Mucosa of stomach (tissue), 1 donor: ENCODE results near the gene CCIN.
A peak's percentile ranks its signal among the peaks of the same experiment; 100 is the strongest.

Experiments used
- H3K27me3 ChIP-seq: one replicate; pipeline ENCODE4 v1.7.0; 2013; ENCODE audit warnings: mild to moderate bottlenecking, low read length; ENCODE audit not compliant: control insufficient read depth, insufficient read depth
- H3K36me3 ChIP-seq: one replicate; pipeline ENCODE4 v1.7.0; 2013; ENCODE audit warnings: low read length; ENCODE audit not compliant: control insufficient read depth, insufficient read depth
- H3K4me1 ChIP-seq: one replicate; pipeline ENCODE4 v1.7.0; 2013; ENCODE audit warnings: mild to moderate bottlenecking, low read length; ENCODE audit not compliant: control insufficient read depth, insufficient read depth
- H3K4me3 ChIP-seq: one replicate; pipeline ENCODE4 v1.7.0; 2013; ENCODE audit warnings: low read length
- H3K9ac ChIP-seq: one replicate; pipeline ENCODE4 v1.7.0; 2013; ENCODE audit warnings: mild to moderate bottlenecking, low read length, moderate library complexity
- H3K9me3 ChIP-seq: one replicate; pipeline ENCODE4 v1.7.0; 2013; ENCODE audit warnings: mild to moderate bottlenecking, low read length, moderate library complexity; ENCODE audit not compliant: control insufficient read depth
- donor health status: Pancreatic carcinoma.

Gene CCIN

DNA sequence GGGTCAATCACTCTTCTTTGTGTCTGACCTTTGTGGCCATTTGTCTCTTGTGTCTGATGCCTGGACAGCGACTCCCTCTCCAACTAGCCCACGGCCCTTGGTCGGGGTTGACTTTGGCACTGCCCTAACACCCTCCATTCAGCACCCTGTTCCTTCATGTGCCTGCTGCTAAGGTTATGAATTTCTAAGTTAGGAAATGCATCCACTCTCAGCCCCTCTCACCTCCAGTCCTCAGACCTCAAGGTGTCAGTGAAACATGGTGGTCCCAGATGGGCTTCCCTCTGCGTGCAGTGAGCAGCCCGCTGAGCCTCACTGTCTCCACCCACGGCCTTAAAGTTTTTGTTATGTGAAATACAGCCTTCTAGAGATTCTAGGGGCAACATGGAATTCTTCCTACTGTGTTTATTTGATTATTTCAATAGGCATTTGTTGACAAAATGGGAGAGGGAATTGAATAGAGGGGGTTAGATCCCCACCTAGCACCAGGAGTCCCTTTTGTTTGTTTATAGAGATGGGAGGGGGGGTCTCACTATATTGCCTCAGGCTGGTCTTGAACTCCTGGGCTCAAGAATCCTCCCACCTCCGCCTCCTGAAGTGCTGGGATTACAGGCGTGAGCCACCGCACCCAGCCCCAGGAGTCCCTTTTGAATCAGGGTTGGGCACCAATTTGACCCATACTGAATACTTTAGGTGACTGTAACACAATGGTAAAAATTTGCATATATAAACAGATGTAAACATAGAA, 34.3 kb upstream of the CCIN start:
- H3K9me3 ChIP-seq, result no peaks in the 10 kb centered on the region
- H3K4me1 ChIP-seq, result peaks cover 35% of the 10 kb centered on the region
- no peak overlapping the region for H3K9ac ChIP-seq
- peaks cover 21% of the 10 kb centered on the region for H3K27me3 ChIP-seq
- no peaks in the 10 kb centered on the region for H3K36me3 ChIP-seq
- H3K4me3 ChIP-seq, result no peak overlapping the region

DNA sequence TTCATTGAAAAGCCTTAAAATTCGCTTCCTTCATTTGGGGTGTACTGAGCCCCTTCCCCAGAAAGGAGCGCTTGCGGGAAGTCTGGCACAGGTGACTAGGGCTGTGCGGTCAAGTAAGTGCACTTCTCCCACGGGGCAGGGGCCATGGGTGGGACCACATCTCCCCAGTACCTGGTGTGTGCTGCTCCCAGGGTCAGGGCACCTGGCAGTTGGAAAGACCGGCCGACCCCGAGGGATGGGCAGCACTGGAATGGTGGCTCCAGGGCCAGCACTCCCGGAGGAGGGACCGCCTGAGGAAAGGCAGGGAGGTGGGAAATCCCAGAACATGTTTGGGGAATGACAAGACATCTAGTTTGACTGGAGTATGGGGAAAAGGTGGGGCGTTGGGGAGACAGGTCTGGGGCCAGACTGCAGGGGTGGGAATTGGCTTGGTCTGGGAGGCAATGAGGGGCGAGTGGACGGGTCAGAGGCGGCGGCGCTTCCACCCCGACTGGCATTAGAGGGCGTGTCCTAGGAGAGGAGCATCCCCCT, 33.4 kb upstream of the CCIN start:
- peak overlapping the region; percentile 75 for H3K9ac ChIP-seq
- no peaks in the 10 kb centered on the region for H3K36me3 ChIP-seq
- peaks cover 21% of the 10 kb centered on the region for H3K27me3 ChIP-seq
- no peaks in the 10 kb centered on the region for H3K9me3 ChIP-seq
- H3K4me1 ChIP-seq, result peaks cover 44% of the 10 kb centered on the region
- no peak overlapping the region for H3K4me3 ChIP-seq

DNA sequence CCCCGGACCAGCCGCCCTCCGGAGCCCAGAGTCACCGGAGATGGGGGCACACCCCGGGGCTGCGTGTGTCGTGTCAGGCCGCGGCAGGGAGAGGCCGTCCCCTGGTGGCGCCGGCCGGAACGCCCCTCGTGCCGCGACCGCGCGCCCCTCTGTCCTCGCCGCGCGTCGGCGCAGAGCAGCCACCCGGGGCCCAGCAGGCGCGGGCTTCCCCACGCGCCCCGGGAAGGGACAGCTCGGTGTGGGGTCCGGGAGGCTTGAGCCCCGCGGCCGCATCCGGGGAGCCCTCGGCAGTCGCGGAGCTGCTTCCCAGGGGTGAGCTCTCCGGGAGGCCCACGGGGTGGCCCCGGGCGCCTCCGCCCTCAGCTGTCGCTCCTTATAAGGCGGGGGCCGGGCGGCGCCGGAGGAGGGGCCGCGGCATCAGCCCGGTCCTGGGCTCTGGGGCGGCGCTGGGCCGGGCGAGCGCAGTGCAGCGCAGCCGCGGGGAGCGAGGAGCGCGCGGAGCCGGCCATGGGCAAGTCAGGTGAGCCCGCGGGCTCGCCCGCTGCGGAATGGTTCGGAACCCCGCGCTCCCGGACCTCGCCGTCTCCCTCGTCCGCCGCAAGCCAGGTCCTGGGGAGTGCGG, 32.8 kb upstream of the CCIN start, which contains the start of gene GLIPR2:
GLIPR2 (plus strand) TSS at position 462 of the 622 bp plus-strand sequence; CDS start at position 508, 46 bp downstream.
- no peaks in the 10 kb centered on the region for H3K36me3 ChIP-seq
- peaks cover 21% of the 10 kb centered on the region for H3K27me3 ChIP-seq
- H3K9ac ChIP-seq, result peak within 1 kb of the TSS; percentile 75
- no peaks in the 10 kb centered on the region for H3K9me3 ChIP-seq
- H3K4me1 ChIP-seq, result peaks cover 49% of the 10 kb centered on the region
- H3K4me3 ChIP-seq, result peak within 1 kb of the TSS; percentile 73

GRCh38 chr9:36136894-36137391, 32.2 kb upstream of the CCIN start:
- H3K36me3 ChIP-seq, result no peaks in the 10 kb centered on the region
- peaks cover 53% of the 10 kb centered on the region for H3K4me1 ChIP-seq
- H3K9ac ChIP-seq, result peak overlapping the region; percentile 75
- no peaks in the 10 kb centered on the region for H3K9me3 ChIP-seq
- peaks cover 21% of the 10 kb centered on the region for H3K27me3 ChIP-seq
- peak overlapping the region; percentile 73 for H3K4me3 ChIP-seq

DNA sequence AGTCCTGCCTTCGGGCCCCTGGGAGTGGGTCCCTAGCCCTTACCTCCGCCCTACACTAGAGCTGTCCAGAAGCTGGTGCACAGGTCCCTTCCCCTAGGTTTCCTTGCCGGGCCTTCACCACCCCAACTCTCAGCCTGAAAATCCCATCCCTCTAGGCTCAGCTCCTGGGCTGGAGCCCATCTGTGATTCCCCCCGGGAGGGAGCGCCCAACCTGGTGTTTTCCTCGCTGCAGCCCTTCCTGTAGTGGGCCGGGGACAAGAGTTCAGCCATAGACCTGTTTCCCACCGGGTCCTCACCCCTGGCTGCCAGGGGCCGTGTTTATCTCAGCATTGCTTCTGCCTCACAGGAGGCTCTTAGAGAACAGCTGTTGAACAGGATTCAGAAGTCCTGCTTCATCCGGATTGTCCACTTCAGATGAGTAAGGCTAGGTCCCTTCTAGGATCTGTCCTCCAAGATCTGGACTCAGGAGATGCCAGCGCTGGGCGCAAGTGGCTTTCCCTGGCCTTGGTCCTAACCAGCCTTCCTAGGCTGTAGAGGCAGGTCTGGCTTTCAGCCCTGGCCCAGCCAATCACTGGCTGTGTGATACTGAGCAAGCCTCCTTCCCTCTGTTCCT, 31.7 kb upstream of the CCIN start:
- Histone ChIP-seq H3K9ac (peak overlapping the region; percentile 75), H3K27me3 (peaks cover 21% of the 10 kb centered on the region), H3K36me3 (no peaks in the 10 kb centered on the region), H3K4me1 (peaks cover 59% of the 10 kb centered on the region), H3K9me3 (no peaks in the 10 kb centered on the region), H3K4me3 (peak overlapping the region; percentile 73)

- Histone ChIP-seq H3K36me3 (no peaks in the 10 kb centered on the region), H3K4me3 (no peak overlapping the region), H3K27me3 (peaks cover 21% of the 10 kb centered on the region), H3K4me1 (peaks cover 69% of the 10 kb centered on the region), H3K9me3 (no peaks in the 10 kb centered on the region), H3K9ac (no peak overlapping the region)
Observed at GRCh38 chr9:36138496-36138895, 30.7 kb upstream of the CCIN start.

DNA sequence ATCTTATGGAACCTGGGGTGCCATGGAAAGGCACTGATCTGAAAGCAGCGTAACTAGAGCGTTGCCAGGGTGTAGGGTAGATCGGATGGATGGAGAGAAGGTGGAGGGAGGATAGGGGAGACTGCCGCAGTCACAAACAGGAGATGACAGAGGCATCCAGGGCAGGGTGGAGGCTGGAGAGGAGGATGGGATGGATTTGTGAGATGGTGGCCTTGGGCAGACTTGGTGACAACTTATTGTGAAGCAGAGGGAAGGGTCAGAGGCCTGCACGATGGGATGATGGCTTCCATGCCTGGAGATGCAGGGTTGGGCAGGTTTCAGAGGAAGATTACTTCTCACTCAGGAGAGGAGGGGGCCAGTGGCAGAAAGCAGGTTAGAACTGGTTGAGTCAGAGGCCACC, 30.3 kb upstream of the CCIN start:
- Histone ChIP-seq H3K9ac (no peak overlapping the region), H3K9me3 (no peaks in the 10 kb centered on the region), H3K4me1 (peaks cover 73% of the 10 kb centered on the region), H3K36me3 (no peaks in the 10 kb centered on the region), H3K4me3 (no peak overlapping the region), H3K27me3 (peaks cover 21% of the 10 kb centered on the region)

DNA sequence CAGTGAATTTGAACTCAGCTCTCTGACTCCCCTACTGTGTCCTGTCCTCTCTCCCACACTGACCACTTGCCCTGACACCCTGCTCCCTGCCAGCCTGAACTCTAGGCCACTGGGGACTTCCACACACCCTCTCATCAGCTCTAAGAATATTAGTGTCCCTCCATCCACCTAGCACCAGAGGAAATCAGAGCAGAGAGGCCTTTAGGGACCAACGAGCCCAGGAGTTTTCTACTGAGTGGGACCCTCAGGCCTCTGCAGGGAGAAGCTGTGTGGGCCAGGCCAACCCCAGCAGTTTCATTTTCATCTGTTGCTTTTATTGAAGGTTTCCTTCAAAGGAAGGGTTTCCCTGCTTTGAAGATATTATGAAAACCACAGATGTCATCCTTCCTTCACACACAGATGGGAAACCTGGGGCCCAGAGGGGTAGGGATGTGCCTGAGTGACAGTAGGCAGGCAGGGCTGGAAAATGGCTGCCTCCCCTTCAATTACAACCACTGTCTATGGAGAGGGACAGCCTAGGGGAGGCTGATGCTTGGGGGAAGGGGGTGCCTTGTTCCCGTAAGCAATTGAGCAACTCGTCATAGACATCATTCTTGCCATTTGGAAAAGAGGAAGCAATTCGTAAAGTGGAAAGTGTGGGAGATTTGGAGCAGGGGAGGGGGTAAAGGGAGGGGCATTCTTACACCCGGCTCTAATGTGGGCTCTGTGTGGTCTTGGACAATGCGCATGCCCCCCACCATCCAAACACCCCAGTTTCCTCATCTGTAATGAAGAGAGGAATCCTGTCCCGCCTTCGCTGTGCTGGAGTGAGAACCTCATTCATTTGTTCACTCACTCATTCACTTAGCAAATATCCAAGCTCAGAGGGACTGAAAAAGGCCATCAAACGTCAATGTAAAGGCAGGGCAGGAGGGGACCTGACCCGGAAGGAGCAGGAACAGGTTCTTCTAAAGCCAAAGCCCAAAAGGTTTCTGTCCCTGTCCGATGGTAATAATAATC, 28.8 kb upstream of the CCIN start:
- no peaks in the 10 kb centered on the region for H3K9me3 ChIP-seq
- H3K4me1 ChIP-seq, result peaks cover 85% of the 10 kb centered on the region
- no peak overlapping the region for H3K9ac ChIP-seq
- H3K27me3 ChIP-seq, result peaks cover 17% of the 10 kb centered on the region
- no peaks in the 10 kb centered on the region for H3K36me3 ChIP-seq
- no peak overlapping the region for H3K4me3 ChIP-seq

- no peak overlapping the region for H3K4me3 ChIP-seq
Observed at GRCh38 chr9:36141288-36141687, 27.9 kb upstream of the CCIN start.

DNA sequence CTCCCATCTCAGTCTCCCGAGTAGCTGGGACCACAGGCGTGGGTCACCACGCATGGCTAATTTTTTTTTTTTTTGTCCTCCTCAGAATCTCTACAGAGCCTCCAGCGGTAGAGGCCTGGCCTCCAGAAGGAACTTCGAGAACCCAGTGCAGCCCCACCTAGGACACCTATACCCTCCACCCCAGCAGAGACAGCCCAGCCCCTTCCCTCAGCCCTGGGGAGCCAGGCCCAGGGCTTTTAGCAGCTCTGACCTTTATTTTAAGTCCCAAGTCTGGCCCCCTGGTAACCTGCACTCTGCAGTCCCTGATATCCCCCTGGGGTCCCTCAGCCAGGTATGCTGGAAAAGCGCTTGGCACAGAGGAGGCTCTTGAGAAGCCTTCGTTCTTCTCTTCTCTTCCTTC, 27.4 kb upstream of the CCIN start:
- Histone ChIP-seq H3K27me3 (peaks cover 8% of the 10 kb centered on the region), H3K4me3 (no peak overlapping the region), H3K36me3 (no peaks in the 10 kb centered on the region), H3K4me1 (peaks cover 78% of the 10 kb centered on the region), H3K9me3 (no peaks in the 10 kb centered on the region), H3K9ac (peak overlapping the region; percentile 52)

More at GRCh38 chr9:36141288-36141687, 27.9 kb upstream of the CCIN start:
- no peaks in the 10 kb centered on the region for H3K36me3 ChIP-seq
- H3K9ac ChIP-seq, result no peak overlapping the region
- peaks cover 9% of the 10 kb centered on the region for H3K27me3 ChIP-seq
- no peaks in the 10 kb centered on the region for H3K9me3 ChIP-seq
- peaks cover 78% of the 10 kb centered on the region for H3K4me1 ChIP-seq
